GM10266 (cell line): ENCODE results near the gene GLIS1.

Experiments used
- DNase-seq: peaks from one replicate; pipeline ENCODE4 v3.0.0; 2012; ENCODE audit errors: extremely low spot score
- TF ChIP-seq, protein P1 (sequence below): IDR thresholded peaks from 2 replicates; pipeline ENCODE4 v1.5.1; 2012; ENCODE audit warnings: mild to moderate bottlenecking, low read depth; ENCODE audit not compliant: control insufficient read depth, insufficient read depth; ENCODE audit errors: missing control alignments

Gene GLIS1

GRCh38 chr1:53545663-53546408 is 193.1 kb downstream of the GLIS1 start:
- TF ChIP-seq, protein P1, sequence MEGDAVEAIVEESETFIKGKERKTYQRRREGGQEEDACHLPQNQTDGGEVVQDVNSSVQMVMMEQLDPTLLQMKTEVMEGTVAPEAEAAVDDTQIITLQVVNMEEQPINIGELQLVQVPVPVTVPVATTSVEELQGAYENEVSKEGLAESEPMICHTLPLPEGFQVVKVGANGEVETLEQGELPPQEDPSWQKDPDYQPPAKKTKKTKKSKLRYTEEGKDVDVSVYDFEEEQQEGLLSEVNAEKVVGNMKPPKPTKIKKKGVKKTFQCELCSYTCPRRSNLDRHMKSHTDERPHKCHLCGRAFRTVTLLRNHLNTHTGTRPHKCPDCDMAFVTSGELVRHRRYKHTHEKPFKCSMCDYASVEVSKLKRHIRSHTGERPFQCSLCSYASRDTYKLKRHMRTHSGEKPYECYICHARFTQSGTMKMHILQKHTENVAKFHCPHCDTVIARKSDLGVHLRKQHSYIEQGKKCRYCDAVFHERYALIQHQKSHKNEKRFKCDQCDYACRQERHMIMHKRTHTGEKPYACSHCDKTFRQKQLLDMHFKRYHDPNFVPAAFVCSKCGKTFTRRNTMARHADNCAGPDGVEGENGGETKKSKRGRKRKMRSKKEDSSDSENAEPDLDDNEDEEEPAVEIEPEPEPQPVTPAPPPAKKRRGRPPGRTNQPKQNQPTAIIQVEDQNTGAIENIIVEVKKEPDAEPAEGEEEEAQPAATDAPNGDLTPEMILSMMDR, result no peak
- DNase-seq, result no peak

DNA sequence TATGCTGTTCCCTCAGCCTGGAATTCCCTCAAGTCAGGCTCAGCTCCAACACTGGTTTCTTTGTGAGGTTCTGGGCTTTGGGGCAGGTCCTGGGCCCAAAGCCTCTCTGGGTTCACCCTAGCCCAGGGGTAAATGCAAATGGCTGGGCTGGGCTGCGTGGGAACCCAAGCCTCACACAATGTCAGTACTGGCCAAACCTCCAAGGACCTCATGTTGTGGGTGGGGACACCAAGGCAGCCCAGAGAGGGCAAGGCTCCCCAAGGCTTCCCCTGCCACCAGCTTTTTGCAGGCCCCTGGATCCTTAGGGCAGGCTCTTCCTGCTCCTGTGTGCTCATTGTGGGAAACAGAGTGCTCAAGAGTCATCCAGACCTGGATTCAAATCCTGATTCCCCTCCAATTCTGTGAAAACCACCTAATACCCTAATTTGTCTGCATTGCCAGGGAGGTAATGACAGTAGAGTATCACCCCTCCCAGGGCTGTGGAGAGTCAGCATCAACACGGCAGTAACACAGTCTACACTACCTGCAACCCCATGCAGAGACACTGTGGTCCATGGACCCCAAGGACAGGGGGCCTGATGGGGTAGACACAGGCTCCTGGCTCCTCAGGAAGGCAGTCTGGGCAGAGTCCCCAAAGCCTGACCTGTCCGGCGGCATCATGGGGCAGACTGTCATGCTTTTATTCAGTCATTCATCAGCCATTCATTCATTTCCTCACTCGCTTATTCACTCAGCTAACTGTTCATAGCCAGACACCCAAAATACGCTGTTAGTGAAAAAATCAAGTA is 194.0 kb downstream of the GLIS1 start:
- DNase-seq, result no peak
- TF ChIP-seq, protein P1, result no peak

- DNase-seq, result no peak
- TF ChIP-seq, protein P1, result no peak
Observed at GRCh38 chr1:53543778-53544695, 194.9 kb downstream of the GLIS1 start.

DNA sequence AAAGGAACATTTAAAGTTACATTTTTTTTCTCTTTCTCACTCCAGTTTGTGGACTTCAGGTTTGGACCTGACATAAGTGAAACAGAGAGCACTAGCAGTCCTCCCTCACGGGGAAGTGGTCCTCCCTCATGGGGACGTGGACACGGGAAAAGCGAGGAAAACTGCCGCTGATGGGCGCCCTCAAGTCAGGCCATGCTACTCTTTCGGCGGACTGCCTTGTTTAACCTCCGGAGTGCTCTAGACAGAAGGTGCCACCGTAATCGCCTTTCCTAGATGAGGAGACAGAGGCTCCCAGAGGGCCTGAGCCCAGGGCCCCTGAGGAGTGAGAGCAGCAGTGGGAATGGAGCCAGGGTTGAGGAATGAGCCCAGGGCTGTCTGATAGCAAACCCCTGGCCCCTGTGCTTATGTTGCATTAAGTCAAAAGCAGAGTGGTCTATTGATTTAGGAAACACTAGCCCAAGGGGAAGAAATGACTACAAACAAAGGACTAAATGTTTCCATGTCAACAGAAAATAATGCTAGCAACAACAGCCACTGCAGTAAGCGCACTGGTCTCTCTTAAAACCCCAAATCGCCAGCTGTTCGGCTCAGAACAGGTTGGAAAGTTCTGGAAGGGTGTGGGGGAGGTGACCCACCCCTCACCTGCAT is 195.7 kb downstream of the GLIS1 start:
- TF ChIP-seq, protein P1, result no peak
- no peak for DNase-seq

DNA sequence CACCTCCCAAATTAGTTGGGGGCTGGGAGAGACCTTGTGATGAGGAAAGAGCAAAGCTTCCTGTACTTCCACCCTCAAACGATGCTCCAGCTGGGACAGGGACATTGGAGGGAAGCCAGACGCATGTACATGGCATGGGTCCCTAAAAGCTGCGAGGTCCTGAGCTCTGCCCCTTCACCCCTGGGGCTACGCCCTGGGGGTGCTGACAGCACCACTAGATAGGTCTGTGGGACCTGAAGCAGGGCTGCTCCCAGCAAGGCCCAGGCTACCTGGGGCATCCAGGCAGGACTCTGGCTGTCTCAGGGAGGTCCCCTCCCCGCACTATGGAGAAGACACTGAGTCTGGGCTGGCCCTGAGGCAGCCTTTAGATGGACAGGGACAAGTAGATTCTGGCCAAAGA is 196.4 kb downstream of the GLIS1 start:
- DNase-seq, result no peak
- TF ChIP-seq, protein P1, result no peak

DNA sequence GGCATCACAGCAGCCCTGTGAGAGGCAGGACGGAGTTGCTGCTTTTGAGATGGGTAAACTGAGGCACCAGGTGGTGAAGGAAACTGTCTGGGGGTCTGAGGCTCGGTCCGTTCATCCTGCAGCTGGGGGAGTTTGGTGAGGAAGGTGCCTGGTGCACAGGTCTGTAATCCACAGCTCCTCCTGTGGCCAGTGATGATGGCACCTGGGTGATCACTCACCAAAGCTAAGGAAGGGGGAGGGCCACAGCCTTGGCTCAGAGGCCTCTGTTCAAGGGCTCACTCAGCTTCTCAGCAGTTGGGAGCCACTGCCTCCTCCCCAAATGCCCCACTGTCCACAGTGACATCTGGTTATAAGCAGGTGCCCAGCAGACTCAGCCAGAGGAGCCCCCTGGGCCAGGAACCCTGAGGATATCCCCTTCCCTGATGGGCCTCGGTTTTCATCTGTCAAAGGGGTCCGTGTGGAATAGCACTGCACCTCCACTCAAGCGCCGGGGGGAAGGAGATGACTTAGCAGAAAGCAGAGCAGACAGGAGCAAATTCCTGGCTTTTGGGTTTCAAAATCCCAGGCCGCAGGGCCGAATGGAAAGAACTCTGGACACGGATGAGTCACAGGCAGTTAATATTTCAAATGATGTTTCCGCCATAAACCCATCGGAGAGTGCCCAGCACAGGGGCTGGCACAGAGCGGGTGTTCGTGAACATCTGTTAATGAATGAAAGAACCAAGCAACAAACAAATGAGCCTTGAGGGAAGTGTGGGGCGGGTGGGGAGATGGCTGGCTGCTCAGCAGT is 197.0 kb downstream of the GLIS1 start:
- TF ChIP-seq, protein P1, result peak; percentile 17
- DNase-seq, result no peak
